ENCODE data around the gene NR6A1. TPM values are rescaled to one million over a fixed set of nuclear protein-coding genes. Genes with fewer than 3 reads are reported as not detected.

NR6A1 gene
- total and polyA plus RNA-seq, 2 of the 13 experiments (the other 11 are each of a cell fraction or from before 2014, with no cell fraction given), result 28.1 to 31.5 TPM

- DNase-seq (ENCODE audit: low spot score) (no peak), ATAC-seq (no peak), FAIRE-seq (no peak)
- TF ChIP-seq ZNF768 (CRISPR knock-in tag; IDR thresholded peaks at IDR 0.05), result peak; percentile 14; the same call in 1 of the 2 replicates
- TF ChIP-seq ZNF629 (CRISPR knock-in tag; conservative IDR thresholded peaks at IDR 0.05), result peak; percentile 74
- no peak for TF ChIP-seq ZNF33B (CRISPR knock-in tag; IDR thresholded peaks at IDR 0.05)
- H3K79me2 ChIP-seq (ENCODE audit: insufficient read depth, low read length), result no peaks in the 10 kb centered on the region
- intact Hi-C loops (cut with micrococcal nuclease; ENCODE audit: unreplicated experiment), result no loop called here
- H3K27me3 ChIP-seq (ENCODE audit: control insufficient read depth in 1 of 2, insufficient read depth in 2 of 2, low read length in 2 of 2), result peaks cover 0 to 7% of the 10 kb centered on the region in 2 experiments; a peak in 1 of 5 replicates
- in situ Hi-C loops (cut with HindIII; ENCODE audit: extremely low pct_ligation_motif_present, low pct_unique_long_range_greater_than_20kb), result no loop called here
- H2AFZ ChIP-seq (ENCODE audit: low read length), result no peak overlapping the region
- CTCF ChIA-PET (ENCODE audit: low intra/inter-chr PET ratio, low total read pairs), result no interaction called here
- no peak overlapping the region for H3K4me2 ChIP-seq (ENCODE audit: low read depth, low read length)
- WGBS (ENCODE audit: low lambda C conversion rate), result 81% methylated on average over 18 of the region's 20 CpGs
- no peak overlapping the region for H3K27ac ChIP-seq (ENCODE audit: extremely low read length, insufficient read depth, low read length)
- H3K36me3 ChIP-seq (replicated peaks in 1 of 2; ENCODE audit: control insufficient read depth in 1 of 2, insufficient read depth in 2 of 2, low read length in 2 of 2), result no peaks in the 10 kb centered on the region
- no TSS peak for BruUV-seq (replicated peaks)
- no peak overlapping the region for H3K9ac ChIP-seq (ENCODE audit: insufficient read depth, low read depth, low read length)
- POLR2A ChIA-PET, result no interaction called here
- H3K4me3 ChIP-seq (replicated peaks in 1 of 3; ENCODE audit: insufficient read depth in 1 of 3, low read depth in 2 of 3, low read length in 3 of 3), result no peak overlapping the region
- H4K20me1 ChIP-seq (ENCODE audit: insufficient read depth, low read length), result no peaks in the 10 kb centered on the region
- no peaks in the 10 kb centered on the region for H3K9me3 ChIP-seq (ENCODE audit: low read length)
- H3K4me1 ChIP-seq (ENCODE audit: insufficient read depth, low read length), result peaks cover 9% of the 10 kb centered on the region
Observed at GRCh38 chr9:124786881-124787573, 15.9 kb upstream of the NR6A1 start.

- no peaks in the 10 kb centered on the region; a peak in 1 of 5 replicates for H3K27me3 ChIP-seq (ENCODE audit: control insufficient read depth in 1 of 2, insufficient read depth in 2 of 2, low read length in 2 of 2)
Observed at GRCh38 chr9:124784509-124784908, 13.4 kb upstream of the NR6A1 start.

More at GRCh38 chr9:124784509-124784908, 13.4 kb upstream of the NR6A1 start:
- H3K27ac ChIP-seq (ENCODE audit: extremely low read length, insufficient read depth, low read length), result no peak overlapping the region
- no peaks in the 10 kb centered on the region for H3K36me3 ChIP-seq (replicated peaks in 1 of 2; ENCODE audit: control insufficient read depth in 1 of 2, insufficient read depth in 2 of 2, low read length in 2 of 2)
- no peaks in the 10 kb centered on the region for H3K79me2 ChIP-seq (ENCODE audit: insufficient read depth, low read length)
- no peak overlapping the region for H3K4me2 ChIP-seq (ENCODE audit: low read depth, low read length)
- ATAC-seq (no peak), DNase-seq (ENCODE audit: low spot score) (no peak), FAIRE-seq (no peak)
- peaks cover 22% of the 10 kb centered on the region for H3K4me1 ChIP-seq (ENCODE audit: insufficient read depth, low read length)
- H3K9ac ChIP-seq (ENCODE audit: insufficient read depth, low read depth, low read length), result no peak overlapping the region
- 48% methylated on average over 2 of the region's 2 CpGs for WGBS (ENCODE audit: low lambda C conversion rate)
- BruUV-seq (replicated peaks), result no TSS peak
- ChIA-PET POLR2A (no interaction called here), CTCF (ENCODE audit: low intra/inter-chr PET ratio, low total read pairs) (no interaction called here)
- H3K9me3 ChIP-seq (ENCODE audit: low read length), result no peaks in the 10 kb centered on the region
- intact Hi-C loops (cut with micrococcal nuclease; ENCODE audit: unreplicated experiment), result no loop called here
- no peak overlapping the region for H2AFZ ChIP-seq (ENCODE audit: low read length)
- no peaks in the 10 kb centered on the region for H4K20me1 ChIP-seq (ENCODE audit: insufficient read depth, low read length)
- H3K4me3 ChIP-seq (replicated peaks in 1 of 3; ENCODE audit: insufficient read depth in 1 of 3, low read depth in 2 of 3, low read length in 3 of 3), result no peak overlapping the region
- in situ Hi-C loops (cut with HindIII; ENCODE audit: extremely low pct_ligation_motif_present, low pct_unique_long_range_greater_than_20kb), result no loop called here
- TF ChIP-seq PPARG (CRISPR knock-in tag; conservative IDR thresholded peaks at IDR 0.05) (no peak), SOX6 (IDR thresholded peaks at IDR 0.05) (no peak), SOX6 (CRISPR knock-in tag; IDR thresholded peaks at IDR 0.05) (no peak), AHR (CRISPR knock-in tag; IDR thresholded peaks at IDR 0.05) (no peak)
